IMR-90 (cell line): Measurements from ENCODE around the gene CEP78. TPM values are rescaled to one million over a fixed set of nuclear protein-coding genes. Genes with fewer than 3 reads are reported as not detected.

Experiments
- ATAC-seq: fragments of 200-7000 bp; cut with Tn5 transposase; 2 replicates; pipeline ENCODE4 v1.9.1; 2020; ENCODE audit warnings: low read depth, mild to moderate bottlenecking, moderate library complexity
- BruUV-seq: library from RNA; stranded (reverse); fragments of 400-500 nt; replicated peaks from 2 replicates; lab custom pipeline; 2021; lab: Mats Ljungman, UMichigan
- CTCF ChIA-PET: fragments of 300-600 bp; formaldehyde crosslinking; extraction: SDS; loops from one replicate; lab custom pipeline; 2021; ENCODE audit warnings: antibody characterized with exemption; lab: Yijun Ruan, JAX
- POLR2A ChIA-PET: fragments of 300-600 bp; sonication (Branson Sonifier 250); formaldehyde crosslinking; loops from one replicate; lab custom pipeline; 2022; ENCODE audit warnings: antibody characterized with exemption; ENCODE audit not compliant: unreplicated experiment; lab: Charles Lee
- DNase-seq: peaks from one replicate; pipeline ENCODE4 v3.0.0; 2013
- H2AFZ ChIP-seq: replicated peaks from 2 replicates; pipeline ENCODE3; 2013; ENCODE audit warnings: low read length, mild to moderate bottlenecking; ENCODE audit not compliant: poor library complexity
- H2AK5ac ChIP-seq: 2 replicates; pipeline ENCODE4 v1.6.1; 2013; ENCODE audit warnings: low read depth, low read length, inconsistent platforms
- H2AK9ac ChIP-seq: replicated peaks from 2 replicates; pipeline ENCODE3; 2013; ENCODE audit warnings: mild to moderate bottlenecking, low read depth, low read length, moderate library complexity; ENCODE audit not compliant: poor library complexity
- H2BK120ac ChIP-seq: 2 replicates; pipeline ENCODE4 v1.6.1; 2013; ENCODE audit warnings: low read depth, low read length, inconsistent platforms
- H2BK15ac ChIP-seq: 3 replicates; pipeline ENCODE4 v1.6.1; 2013; ENCODE audit warnings: low read depth, low read length, inconsistent platforms
- H2BK20ac ChIP-seq: 2 replicates; pipeline ENCODE4 v1.6.1; 2013; ENCODE audit warnings: low read depth, mild to moderate bottlenecking, inconsistent platforms, low read length, moderate library complexity
- H2BK5ac ChIP-seq: 2 replicates; pipeline ENCODE4 v1.6.1; 2013; ENCODE audit warnings: mild to moderate bottlenecking, low read depth, low read length, inconsistent platforms; ENCODE audit not compliant: poor library complexity, severe bottlenecking
- H3K14ac ChIP-seq: replicated peaks from 2 replicates; pipeline ENCODE4 v1.6.1; 2013; ENCODE audit warnings: low read depth, low read length, inconsistent platforms
- H3K18ac ChIP-seq: 2 replicates; pipeline ENCODE4 v1.6.1; 2013; ENCODE audit warnings: low read depth, low read length, control low read depth
- H3K23ac ChIP-seq: 2 replicates; pipeline ENCODE4 v1.6.1; 2013; ENCODE audit warnings: low read depth, low read length, inconsistent platforms
- H3K27ac ChIP-seq: 2 replicates; pipeline ENCODE4 v1.5.1; 2013; ENCODE audit warnings: mild to moderate bottlenecking, control low read depth, low read length; ENCODE audit not compliant: insufficient read depth
- H3K27me3 ChIP-seq: 2 replicates; pipeline ENCODE4 v1.6.1; 2013; ENCODE audit warnings: low read length; ENCODE audit not compliant: control insufficient read depth, insufficient read depth
- H3K36me3 ChIP-seq: 2 replicates; pipeline ENCODE4 v1.6.1; 2013; ENCODE audit warnings: low read length, mixed read lengths; ENCODE audit not compliant: control insufficient read depth, insufficient read depth
- H3K4ac ChIP-seq: 2 replicates; pipeline ENCODE4 v1.6.1; 2013; ENCODE audit warnings: low read depth, low read length, inconsistent platforms
- H3K4me1 ChIP-seq: 2 replicates; pipeline ENCODE4 v1.6.1; 2013; ENCODE audit warnings: low read length, mixed read lengths; ENCODE audit not compliant: control insufficient read depth, insufficient read depth
- H3K4me2 ChIP-seq: 2 replicates; pipeline ENCODE4 v1.6.1; 2013; ENCODE audit warnings: low read depth, mild to moderate bottlenecking, control low read depth, low read length, moderate library complexity
- H3K4me3 ChIP-seq: 2 replicates; pipeline ENCODE4 v1.5.1; 2013; ENCODE audit warnings: low read depth, mild to moderate bottlenecking, control low read depth, low read length, moderate library complexity; ENCODE audit not compliant: insufficient read depth
- H3K56ac ChIP-seq: 2 replicates; pipeline ENCODE4 v1.6.1; 2013; ENCODE audit warnings: low read length, inconsistent platforms; ENCODE audit not compliant: insufficient read depth; ENCODE audit errors: extremely low read depth
- H3K79me1 ChIP-seq, 2 experiments: 2 replicates each; pipeline ENCODE4 v1.6.1; 2013; ENCODE audit warnings: low read length in 2 of 2, inconsistent platforms in 1 of 2, low read depth in 1 of 2
- H3K9ac ChIP-seq: 2 replicates; pipeline ENCODE4 v1.6.1; 2013; ENCODE audit warnings: low read depth, low read length, control low read depth
- H3K9me1 ChIP-seq: 2 replicates; pipeline ENCODE4 v1.6.1; 2013; ENCODE audit warnings: low read length, inconsistent platforms; ENCODE audit not compliant: insufficient read depth
- H3K9me3 ChIP-seq: 2 replicates; pipeline ENCODE4 v1.6.1; 2013; ENCODE audit warnings: low read length; ENCODE audit not compliant: control insufficient read depth, insufficient read depth
- H4K20me1 ChIP-seq: 2 replicates; pipeline ENCODE4 v1.6.1; 2013; ENCODE audit warnings: low read length, inconsistent platforms; ENCODE audit not compliant: insufficient read depth
- H4K5ac ChIP-seq: 2 replicates; pipeline ENCODE4 v1.6.1; 2013; ENCODE audit warnings: mild to moderate bottlenecking, low read depth, low read length, control low read depth
- H4K8ac ChIP-seq, 2 experiments: 2 replicates each; pipeline ENCODE4 v1.6.1; 2013; ENCODE audit warnings: low read depth in 2 of 2, low read length in 2 of 2, control low read depth in 1 of 2, inconsistent platforms in 1 of 2
- H4K91ac ChIP-seq: 2 replicates; pipeline ENCODE4 v1.6.1; 2013; ENCODE audit warnings: low read depth, low read length, inconsistent platforms; ENCODE audit not compliant: insufficient read depth
- BHLHE40 ChIP-seq: fragments of 150-350 bp; IDR thresholded peaks from 2 replicates; pipeline ENCODE4 v1.6.1; 2016; ENCODE audit warnings: mild to moderate bottlenecking, low read depth, low read length
- CTCF ChIP-seq: conservative IDR thresholded peaks from 2 replicates; pipeline ENCODE4 v1.5.1; 2012; ENCODE audit warnings: mild to moderate bottlenecking, low read depth, low read length, improper control_type of control experiment
- ELK1 ChIP-seq: fragments of 150-350 bp; IDR thresholded peaks from 2 replicates; pipeline ENCODE4 v1.6.1; 2016; ENCODE audit warnings: low read depth, mild to moderate bottlenecking, low read length, moderate library complexity, borderline replicate concordance
- MXI1 ChIP-seq: IDR thresholded peaks from 2 replicates; pipeline ENCODE4 v1.6.1; 2012; ENCODE audit warnings: low read depth, mild to moderate bottlenecking, low read length, moderate library complexity, borderline replicate concordance
- RAD21 ChIP-seq: IDR thresholded peaks from 2 replicates; pipeline ENCODE4 v1.6.1; 2012; ENCODE audit warnings: low read length, improper control_type of control experiment
- USF2 ChIP-seq: fragments of 150-350 bp; IDR thresholded peaks from 2 replicates; pipeline ENCODE4 v1.6.1; 2017; ENCODE audit warnings: mild to moderate bottlenecking, antibody characterized with exemption, low read length, low read depth
- WGBS, 2 experiments: methylation state at CpG; one replicate each; pipeline versions ENCODE4 v1.1.5 to v1.1.7; 2013; ENCODE audit warnings: missing lambda C conversion rate in 2 of 2; ENCODE audit not compliant: insufficient read length in 1 of 2; ENCODE audit errors: extremely low coverage in 2 of 2; 5-methylcytosine and 5-hydroxymethylcytosine counted together
- dilution Hi-C: fragments of 300-500 bp; cut with HindIII; formaldehyde crosslinking; loops from one replicate; pipeline ENCODE4 v1.14.3; 2018; ENCODE audit warnings: low sequenced_read_pairs; ENCODE audit not compliant: unreplicated experiment
- in situ Hi-C: fragments of 300-500 bp; cut with MboI; formaldehyde crosslinking; loops from 3 replicates; pipeline ENCODE4 v1.14.3; 2019; ENCODE audit warnings: low sequenced_read_pairs, inconsistent platforms, mixed read lengths
- intact Hi-C: fragments of 100-400 bp; cut with micrococcal nuclease; formaldehyde crosslinking; loops from 2 replicates; pipeline ENCODE4 v1.10.0; 2022
- polyA plus RNA-seq, 3 experiments: library from polyadenylated mRNA; depleted of rRNA; stranded (reverse); fragments of >200 nt; gene quantifications; 2 replicates each; pipeline ENCODE4 v1.2.3, GENCODE V29; 2012; ENCODE audit warnings: low replicate concordance in 1 of 3
- total RNA-seq: library from RNA; depleted of rRNA; stranded (reverse); fragments of >200 nt; gene quantifications from 2 replicates; pipeline ENCODE4 v1.2.3, GENCODE V29; 2012

Gene CEP78
- total and polyA plus RNA-seq, 2 of the 4 experiments (the other 2 are of a cell fraction), result 9.2 to 18.3 TPM

- dilution Hi-C loops, result no loop called here
- TF ChIP-seq RAD21 (no peak), CTCF (no peak), MXI1 (no peak), ELK1 (no peak), USF2 (no peak), BHLHE40 (no peak)
- H3K4me1 ChIP-seq, result no peaks in the 10 kb centered on the region
- H3K4ac ChIP-seq, result no peak overlapping the region
- no TSS peak for BruUV-seq
- H4K91ac ChIP-seq, result no peak overlapping the region
- no peaks in the 10 kb centered on the region for H3K9me1 ChIP-seq
- ATAC-seq (no peak), DNase-seq (no peak)
- no peak overlapping the region for H3K27ac ChIP-seq
- CTCF ChIA-PET, result no interaction called here
- H3K18ac ChIP-seq, result no peak overlapping the region
- H3K27me3 ChIP-seq, result no peaks in the 10 kb centered on the region; the same call in 1 of the 2 replicates
- H2BK120ac ChIP-seq, result no peak overlapping the region
- no peak overlapping the region for H2BK20ac ChIP-seq
- H2AK5ac ChIP-seq, result no peak overlapping the region
- no peak overlapping the region for H3K56ac ChIP-seq
- H3K4me2 ChIP-seq, result no peak overlapping the region
- H2BK5ac ChIP-seq, result no peak overlapping the region
- WGBS, 2 experiments, result no CpG with 5 or more reads among the region's 5 CpGs
- H2BK15ac ChIP-seq, result no peak overlapping the region
- no peak overlapping the region for H3K4me3 ChIP-seq
- H3K23ac ChIP-seq, result no peak overlapping the region
- H2AK9ac ChIP-seq, result no peak overlapping the region
- H3K9me3 ChIP-seq, result no peaks in the 10 kb centered on the region
- intact Hi-C loops, result no loop called here
- in situ Hi-C loops, result no loop called here
- H3K14ac ChIP-seq, result no peak overlapping the region
- no peaks in the 10 kb centered on the region for H4K20me1 ChIP-seq
- H3K36me3 ChIP-seq, result no peaks in the 10 kb centered on the region
- H3K9ac ChIP-seq, result no peak overlapping the region
- H3K79me1 ChIP-seq, result no peaks in the 10 kb centered on the region
- POLR2A ChIA-PET, result no interaction called here
- H4K5ac ChIP-seq, result no peak overlapping the region
- H4K8ac ChIP-seq, result no peak overlapping the region
- no peak overlapping the region for H2AFZ ChIP-seq
Observed at GRCh38 chr9:78187763-78188484, 48.0 kb upstream of the CEP78 start.
